HUES48 (cell line): ENCODE data around the gene ABI1.
A peak's percentile ranks its signal among the peaks of the same experiment; 100 is the strongest.
"Not testable (repeated sequence)": the region's sequence is repeated elsewhere in the genome, so short reads cannot be mapped to it uniquely, and the experiment has no call there.

Source experiments
- H3K27ac ChIP-seq: one replicate; pipeline ENCODE4 v1.7.0; 2013; ENCODE audit warnings: low read depth, low read length, inconsistent platforms
- H3K27me3 ChIP-seq: 2 replicates; pipeline ENCODE4 v1.6.1; 2013; ENCODE audit warnings: mild to moderate bottlenecking, low read length; ENCODE audit not compliant: control insufficient read depth, insufficient read depth
- H3K36me3 ChIP-seq: 2 replicates; pipeline ENCODE4 v1.6.1; 2013; ENCODE audit warnings: low read length; ENCODE audit not compliant: control insufficient read depth, insufficient read depth
- H3K4me1 ChIP-seq: 2 replicates; pipeline ENCODE4 v1.6.1; 2013; ENCODE audit warnings: mild to moderate bottlenecking, low read length; ENCODE audit not compliant: control insufficient read depth, insufficient read depth
- H3K4me3 ChIP-seq: 2 replicates; pipeline ENCODE4 v1.5.1; 2013; ENCODE audit warnings: mild to moderate bottlenecking, low read depth, low read length
- H3K9ac ChIP-seq: 2 replicates; pipeline ENCODE4 v1.6.1; 2013; ENCODE audit warnings: mild to moderate bottlenecking, low read depth, low read length, moderate library complexity
- H3K9me3 ChIP-seq: 2 replicates; pipeline ENCODE4 v1.6.1; 2013; ENCODE audit warnings: low read length; ENCODE audit not compliant: control insufficient read depth, insufficient read depth

Gene ABI1

GRCh38 chr10:26802527-26802926 lies 58.2 kb downstream of the ABI1 start:
- H3K27me3 ChIP-seq, result no peaks in the 10 kb centered on the region
- peak overlapping the region; percentile 9 for H3K27ac ChIP-seq
- no peaks in the 10 kb centered on the region for H3K36me3 ChIP-seq
- H3K4me3 ChIP-seq, result no peak overlapping the region
- H3K9ac ChIP-seq, result no peak overlapping the region
- H3K9me3 ChIP-seq, result no peaks in the 10 kb centered on the region
- H3K4me1 ChIP-seq, result peaks cover 43% of the 10 kb centered on the region

GRCh38 chr10:26801831-26802230 lies 58.9 kb downstream of the ABI1 start:
- Histone ChIP-seq H3K9ac (no peak overlapping the region), H3K4me1 (peaks cover 43% of the 10 kb centered on the region), H3K27ac (no peak overlapping the region), H3K27me3 (no peaks in the 10 kb centered on the region), H3K4me3 (no peak overlapping the region), H3K36me3 (no peaks in the 10 kb centered on the region), H3K9me3 (0 out of 2 replicates have a peak, but pooled peaks cover 4% of the 10 kb centered on the region)

- H3K36me3 ChIP-seq, result no peaks in the 10 kb centered on the region
These were observed 59.5 kb downstream of the ABI1 start for GRCh38 chr10:26801274-26801673.

GRCh38 chr10:26800468-26800867 lies 60.3 kb downstream of the ABI1 start:
- no peak overlapping the region for H3K9ac ChIP-seq
- H3K4me1 ChIP-seq, result peaks cover 34% of the 10 kb centered on the region
- H3K36me3 ChIP-seq, result no peaks in the 10 kb centered on the region
- no peak overlapping the region for H3K27ac ChIP-seq
- no peaks in the 10 kb centered on the region for H3K27me3 ChIP-seq
- H3K9me3 ChIP-seq, result peaks cover 11% of the 10 kb centered on the region; the same call in 1 of the 2 replicates
- H3K4me3 ChIP-seq, result no peak overlapping the region

More at GRCh38 chr10:26801274-26801673, 59.5 kb downstream of the ABI1 start:
- H3K4me1 ChIP-seq, result peaks cover 42% of the 10 kb centered on the region
- no peaks in the 10 kb centered on the region for H3K27me3 ChIP-seq
- no peak overlapping the region for H3K9ac ChIP-seq
- H3K27ac ChIP-seq, result no peak overlapping the region
- peaks cover 7% of the 10 kb centered on the region; the same call in 1 of the 2 replicates for H3K9me3 ChIP-seq
- H3K4me3 ChIP-seq, result no peak overlapping the region

GRCh38 chr10:26799342-26799741 lies 61.4 kb downstream of the ABI1 start:
- no peak overlapping the region for H3K27ac ChIP-seq
- H3K4me1 ChIP-seq, result peaks cover 23% of the 10 kb centered on the region
- H3K4me3 ChIP-seq, result no peak overlapping the region

GRCh38 chr10:26798298-26798697 lies 62.5 kb downstream of the ABI1 start:
- H3K9me3 ChIP-seq, result peaks cover 11% of the 10 kb centered on the region; the same call in 1 of the 2 replicates
- no peak overlapping the region for H3K9ac ChIP-seq
- H3K27ac ChIP-seq, result no peak overlapping the region
- peaks cover 12% of the 10 kb centered on the region for H3K4me1 ChIP-seq
- no peaks in the 10 kb centered on the region for H3K27me3 ChIP-seq
- no peaks in the 10 kb centered on the region for H3K36me3 ChIP-seq
- no peak overlapping the region for H3K4me3 ChIP-seq

More at GRCh38 chr10:26799342-26799741, 61.4 kb downstream of the ABI1 start:
- Histone ChIP-seq H3K9me3 (peaks cover 11% of the 10 kb centered on the region; the same call in 1 of the 2 replicates), H3K9ac (no peak overlapping the region), H3K27me3 (no peaks in the 10 kb centered on the region), H3K36me3 (no peaks in the 10 kb centered on the region)

- Histone ChIP-seq H3K9ac (no peak overlapping the region), H3K27me3 (no peaks in the 10 kb centered on the region), H3K36me3 (no peaks in the 10 kb centered on the region), H3K9me3 (peaks cover 11% of the 10 kb centered on the region; the same call in 1 of the 2 replicates), H3K4me3 (no peak overlapping the region), H3K27ac (no peak overlapping the region), H3K4me1 (peaks cover 3% of the 10 kb centered on the region; the same call in 1 of the 2 replicates)
These were observed 63.4 kb downstream of the ABI1 start for GRCh38 chr10:26797340-26797739.

- Histone ChIP-seq H3K9me3 (peaks cover 11% of the 10 kb centered on the region; the same call in 1 of the 2 replicates), H3K4me1 (no peaks in the 10 kb centered on the region), H3K9ac (no peak overlapping the region), H3K27me3 (no peaks in the 10 kb centered on the region), H3K4me3 (no peak overlapping the region), H3K36me3 (no peaks in the 10 kb centered on the region), H3K27ac (no peak overlapping the region)
These were observed 67.8 kb downstream of the ABI1 start for GRCh38 chr10:26792758-26793495.

GRCh38 chr10:26790221-26790995 lies 70.3 kb downstream of the ABI1 start:
- no peak overlapping the region for H3K9ac ChIP-seq
- no peak overlapping the region for H3K4me3 ChIP-seq
- H3K36me3 ChIP-seq, result no peaks in the 10 kb centered on the region
- no peaks in the 10 kb centered on the region for H3K27me3 ChIP-seq
- no peaks in the 10 kb centered on the region for H3K9me3 ChIP-seq
- H3K4me1 ChIP-seq, result peaks cover 4% of the 10 kb centered on the region; the same call in 1 of the 2 replicates
- H3K27ac ChIP-seq, result no peak overlapping the region

GRCh38 chr10:26789779-26790178 lies 71.0 kb downstream of the ABI1 start:
- H3K36me3 ChIP-seq, H3K27ac ChIP-seq, H3K9me3 ChIP-seq, H3K27me3 ChIP-seq, H3K4me3 ChIP-seq, H3K4me1 ChIP-seq, H3K9ac ChIP-seq: not testable (repeated sequence)

GRCh38 chr10:26787362-26787761 lies 73.4 kb downstream of the ABI1 start:
- Histone ChIP-seq H3K9me3 (no peaks in the 10 kb centered on the region), H3K36me3 (no peaks in the 10 kb centered on the region), H3K27ac (no peak overlapping the region), H3K27me3 (no peaks in the 10 kb centered on the region), H3K4me3 (no peak overlapping the region), H3K4me1 (peaks cover 4% of the 10 kb centered on the region; the same call in 1 of the 2 replicates), H3K9ac (no peak overlapping the region)
